ENCODE measurements around the gene PRTN3. TPM values are rescaled to one million over a fixed set of nuclear protein-coding genes. Genes with fewer than 3 reads are reported as not detected.

PRTN3 gene
- total RNA-seq, 1 donor from 2014 or later = not detected

DNA sequence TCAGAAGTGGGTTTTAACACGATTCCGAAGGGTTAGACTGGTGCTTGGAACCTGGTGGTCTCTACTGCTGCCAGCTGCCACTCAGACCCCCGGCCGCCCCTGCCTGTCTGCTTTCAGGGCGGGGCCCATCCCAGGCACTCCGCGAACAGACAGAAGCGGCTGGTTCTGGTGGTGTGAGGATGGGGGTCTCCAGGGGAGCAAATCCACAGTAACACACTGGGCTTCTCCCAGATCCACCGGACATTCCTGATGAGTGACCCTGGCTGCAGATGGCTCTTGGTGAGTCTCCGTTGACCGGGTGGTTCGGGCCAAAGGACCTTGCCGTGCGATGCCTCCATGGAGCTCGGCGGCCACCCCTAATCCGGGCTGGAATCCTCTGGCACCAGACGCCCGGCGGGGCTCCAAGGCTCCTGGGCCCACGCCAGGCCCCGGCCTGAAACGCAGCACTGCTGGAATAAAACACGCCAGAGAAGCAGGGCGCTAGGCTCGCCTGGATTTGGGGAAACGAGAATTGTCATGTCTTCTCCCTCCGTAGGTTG is 45.7 kb upstream of the PRTN3 start:
- Histone ChIP-seq H3K36me3 (peaks cover 12% of the 10 kb centered on the region), H3K27ac (no peak overlapping the region), H3K9me3 (no peaks in the 10 kb centered on the region), H3K4me3 (no peak overlapping the region), H3K4me1 (peaks cover 40% of the 10 kb centered on the region), H3K27me3 (ENCODE audit: low read depth) (no peaks in the 10 kb centered on the region)
- DNase-seq (no peak), ATAC-seq (no peak)
- intact Hi-C loops (cut with DNase I) = no loop called here
- TF ChIP-seq, protein P1, sequence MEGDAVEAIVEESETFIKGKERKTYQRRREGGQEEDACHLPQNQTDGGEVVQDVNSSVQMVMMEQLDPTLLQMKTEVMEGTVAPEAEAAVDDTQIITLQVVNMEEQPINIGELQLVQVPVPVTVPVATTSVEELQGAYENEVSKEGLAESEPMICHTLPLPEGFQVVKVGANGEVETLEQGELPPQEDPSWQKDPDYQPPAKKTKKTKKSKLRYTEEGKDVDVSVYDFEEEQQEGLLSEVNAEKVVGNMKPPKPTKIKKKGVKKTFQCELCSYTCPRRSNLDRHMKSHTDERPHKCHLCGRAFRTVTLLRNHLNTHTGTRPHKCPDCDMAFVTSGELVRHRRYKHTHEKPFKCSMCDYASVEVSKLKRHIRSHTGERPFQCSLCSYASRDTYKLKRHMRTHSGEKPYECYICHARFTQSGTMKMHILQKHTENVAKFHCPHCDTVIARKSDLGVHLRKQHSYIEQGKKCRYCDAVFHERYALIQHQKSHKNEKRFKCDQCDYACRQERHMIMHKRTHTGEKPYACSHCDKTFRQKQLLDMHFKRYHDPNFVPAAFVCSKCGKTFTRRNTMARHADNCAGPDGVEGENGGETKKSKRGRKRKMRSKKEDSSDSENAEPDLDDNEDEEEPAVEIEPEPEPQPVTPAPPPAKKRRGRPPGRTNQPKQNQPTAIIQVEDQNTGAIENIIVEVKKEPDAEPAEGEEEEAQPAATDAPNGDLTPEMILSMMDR (IDR thresholded peaks at IDR 0.05) = no peak

DNA sequence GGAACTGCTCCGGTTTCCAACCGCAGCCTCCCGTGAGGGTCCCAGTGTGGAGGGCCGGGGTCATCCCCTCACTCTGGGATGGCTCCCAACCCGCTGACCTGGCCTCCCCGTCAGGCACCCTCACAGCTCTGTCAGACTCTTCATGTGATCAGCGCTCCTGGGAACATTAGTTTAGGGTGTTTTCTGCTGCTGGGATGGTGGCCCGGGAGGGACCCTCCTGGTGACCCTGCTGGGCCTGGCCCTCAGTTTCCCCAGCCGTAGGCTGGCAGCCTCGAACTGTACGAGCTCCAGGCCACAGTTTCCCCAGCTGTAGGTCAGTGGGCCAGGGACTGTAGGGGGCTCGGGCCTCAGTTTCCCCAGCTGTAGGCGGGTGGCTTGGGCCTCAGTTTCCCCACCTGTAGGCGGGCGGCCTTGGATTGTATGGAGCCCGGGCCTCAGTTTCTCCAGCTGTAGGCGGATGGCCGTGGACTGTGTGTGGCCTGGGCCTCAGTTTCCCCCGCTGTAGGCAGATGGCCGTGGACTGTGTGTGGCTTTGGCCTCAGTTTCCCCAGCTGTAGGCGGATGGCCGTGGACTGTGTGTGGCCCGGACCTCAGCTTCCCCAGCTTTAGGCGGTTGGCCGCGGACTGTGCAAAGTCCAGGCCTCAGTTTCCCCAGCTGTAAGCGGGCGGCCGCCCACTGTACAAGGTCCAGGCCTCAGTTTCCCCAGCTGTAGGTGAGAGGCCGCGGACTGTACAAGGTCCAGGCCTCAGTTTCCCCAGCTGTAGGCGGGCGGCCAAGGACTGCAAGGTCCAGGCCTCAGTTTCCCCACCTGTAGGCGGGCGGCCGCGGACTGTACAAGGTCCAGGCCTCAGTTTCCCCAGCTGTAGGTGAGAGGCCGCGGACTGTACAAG is 44.9 kb upstream of the PRTN3 start:
- peaks cover 45% of the 10 kb centered on the region for H3K4me1 ChIP-seq
- peaks cover 20% of the 10 kb centered on the region for H3K36me3 ChIP-seq
- ATAC-seq (no peak), DNase-seq (no peak)
- intact Hi-C loops (cut with DNase I) = no loop called here
- peak overlapping the region; percentile 82 for H3K27ac ChIP-seq
- no peaks in the 10 kb centered on the region for H3K9me3 ChIP-seq
- H3K4me3 ChIP-seq = peak overlapping the region; percentile 71
- H3K27me3 ChIP-seq (ENCODE audit: low read depth) = no peaks in the 10 kb centered on the region
- TF ChIP-seq, protein P1 (IDR thresholded peaks at IDR 0.05) = no peak

DNA sequence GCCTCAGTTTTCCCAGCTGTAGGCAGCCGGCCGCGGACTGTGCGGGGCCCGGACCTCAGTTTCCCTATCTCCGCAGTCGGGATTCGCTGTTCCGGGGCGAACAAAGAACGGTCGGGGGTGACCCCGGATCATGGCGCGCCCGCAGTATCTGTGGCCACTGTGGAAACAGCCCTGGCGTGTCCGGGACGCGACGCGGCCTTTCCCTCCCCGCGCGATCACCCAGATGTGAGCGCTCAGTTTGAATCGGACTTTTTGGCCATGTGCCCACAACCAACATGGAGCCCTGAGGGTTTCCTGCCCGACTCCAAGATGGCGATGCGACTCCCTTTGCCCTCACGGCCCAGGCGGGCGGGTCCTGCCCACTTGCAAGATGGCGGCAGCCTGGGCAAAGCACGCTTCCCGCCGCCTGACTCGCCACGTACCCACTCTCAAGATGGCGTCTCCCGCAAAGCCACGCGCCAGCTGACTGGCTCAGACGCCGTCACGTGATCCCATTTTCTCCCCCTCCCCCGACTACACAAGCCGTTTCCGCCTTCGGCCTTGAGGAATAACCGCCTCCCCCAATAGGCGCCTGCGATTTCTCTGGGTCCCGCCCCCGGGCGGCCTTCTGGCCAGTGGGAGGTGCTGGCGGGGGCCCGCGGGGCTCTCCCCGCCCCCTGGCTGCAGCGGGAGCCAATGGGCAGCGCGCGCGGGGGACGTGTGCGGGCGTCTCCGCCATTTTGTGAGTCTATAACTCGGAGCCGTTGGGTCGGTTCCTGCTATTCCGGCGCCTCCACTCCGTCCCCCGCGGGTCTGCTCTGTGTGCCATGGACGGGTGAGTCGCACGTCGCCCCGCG is 43.9 kb upstream of the PRTN3 start, which contains the start of gene PTBP1:
Gene PTBP1 (plus strand): TSS at position 761 of the 836 bp plus-strand sequence. CDS start 46 bp downstream, at position 807.
- peak; percentile 100 for DNase-seq
- intact Hi-C loops (cut with DNase I) = no loop called here
- Histone ChIP-seq H3K4me1 (peaks cover 52% of the 10 kb centered on the region), H3K27ac (peak within 1 kb of the TSS; percentile 96), H3K36me3 (peaks cover 29% of the 10 kb centered on the region), H3K4me3 (peak within 1 kb of the TSS; percentile 85), H3K27me3 (ENCODE audit: low read depth) (no peaks in the 10 kb centered on the region), H3K9me3 (no peaks in the 10 kb centered on the region)
- TF ChIP-seq, protein P1 (IDR thresholded peaks at IDR 0.05) = peak; percentile 24
- ATAC-seq = peak; percentile 92 to 95

DNA sequence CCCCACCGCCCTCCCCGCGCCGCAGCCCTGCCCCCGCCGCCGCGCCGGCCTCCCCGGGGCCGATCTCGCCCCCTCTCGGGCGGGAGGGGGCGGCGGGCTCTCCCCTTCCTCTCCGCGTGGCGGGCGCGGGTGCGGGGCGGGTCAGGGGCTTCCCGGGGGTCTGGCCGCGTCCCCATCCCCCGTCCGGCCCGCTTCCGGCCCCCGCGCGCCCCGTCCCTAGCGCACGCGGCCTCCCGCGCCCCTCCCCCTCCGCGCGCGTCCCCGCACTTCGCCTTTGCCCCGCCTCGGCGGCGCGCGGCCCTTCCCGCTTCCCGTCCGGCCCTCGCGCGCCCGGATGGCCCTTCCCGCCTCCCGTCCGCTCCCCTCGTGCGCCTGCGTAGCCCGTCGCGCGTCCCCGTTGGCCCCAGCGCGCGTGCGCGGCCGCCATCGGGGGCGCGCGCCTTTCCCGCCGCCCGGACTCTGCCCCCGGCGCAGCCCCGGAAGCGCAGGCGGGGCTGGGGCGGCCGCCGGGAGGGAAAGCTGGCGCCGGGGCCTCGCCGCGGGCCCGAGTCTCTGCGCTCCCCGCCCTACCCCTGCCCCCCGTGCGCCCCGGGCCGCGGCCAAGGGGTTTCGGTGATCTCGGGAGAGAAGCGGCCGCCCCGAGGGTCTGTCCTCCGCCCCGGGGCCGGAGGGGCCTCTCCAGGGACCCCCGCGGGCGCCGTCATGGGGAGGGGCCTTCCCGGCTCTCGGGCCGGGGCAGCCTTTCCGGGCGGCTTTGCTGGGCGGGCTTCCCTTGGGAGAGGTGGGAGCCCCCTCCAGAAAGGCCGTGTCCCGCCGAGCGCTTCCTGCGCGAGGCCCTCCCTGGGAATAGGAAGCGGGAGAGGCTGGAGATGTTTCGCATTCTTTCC is 43.0 kb upstream of the PRTN3 start:
- peak; percentile 47 to 69 for ATAC-seq
- DNase-seq = peak; percentile 93
- Histone ChIP-seq H3K4me3 (peak overlapping the region; percentile 85), H3K36me3 (peaks cover 30% of the 10 kb centered on the region), H3K9me3 (no peaks in the 10 kb centered on the region), H3K27ac (peak overlapping the region; percentile 96), H3K4me1 (peaks cover 61% of the 10 kb centered on the region), H3K27me3 (ENCODE audit: low read depth) (no peaks in the 10 kb centered on the region)
- intact Hi-C loops (cut with DNase I) = no loop called here
- TF ChIP-seq, protein P1 (IDR thresholded peaks at IDR 0.05) = no peak

All from lower lobe of right lung (tissue), 2 donors.